AG04450 (cell line): ENCODE measurements around the gene TRIM67. TPM values are rescaled to one million over a fixed set of nuclear protein-coding genes. Genes with fewer than 3 reads are reported as not detected.
A peak's percentile ranks its signal among the peaks of the same experiment; 100 is the strongest.

Experiments used
- CTCF ChIA-PET: fragments of 300-600, 350-600 bp; formaldehyde crosslinking; extraction: SDS; loops from one replicate; lab custom pipeline; 2022; ENCODE audit warnings: antibody characterized with exemption, inconsistent platforms; lab: Charles Lee
- POLR2A ChIA-PET: fragments of 350-600 bp; formaldehyde crosslinking; extraction: SDS; loops from one replicate; lab custom pipeline; 2021; ENCODE audit warnings: antibody characterized with exemption, inconsistent platforms; lab: Yijun Ruan, JAX
- DNase-seq: peaks from one replicate; pipeline ENCODE4 v3.0.0-alpha.2; 2011; ENCODE audit warnings: low read depth, low spot score
- H3K27ac ChIP-seq: one replicate; pipeline ENCODE4 v1.5.1; 2012; ENCODE audit warnings: low read depth, low read length, control low read depth
- H3K27me3 ChIP-seq: one replicate; pipeline ENCODE4 v1.6.0; 2012; ENCODE audit warnings: low read length; ENCODE audit not compliant: control insufficient read depth, insufficient read depth
- H3K4me3 ChIP-seq: 2 replicates; pipeline ENCODE4 v1.5.1; 2011; ENCODE audit warnings: mild to moderate bottlenecking, low read depth, low read length, control low read depth
- H3K9me3 ChIP-seq: 2 replicates; pipeline ENCODE4 v1.5.1; 2012; ENCODE audit warnings: low read length; ENCODE audit not compliant: control insufficient read depth, insufficient read depth
- polyA plus RNA-seq: library from polyadenylated mRNA; depleted of rRNA; stranded (reverse); fragments of >200 nt; gene quantifications from 2 replicates; pipeline ENCODE4 v1.2.3, GENCODE V29; 2011
- TF ChIP-seq, protein P1 (sequence below): IDR thresholded peaks from 2 replicates; pipeline ENCODE4 v1.5.1; 2011; ENCODE audit warnings: low read depth, low read length, control low read depth, inconsistent platforms

Gene TRIM67
- polyA plus RNA-seq, 1 experiment = not detected

DNA sequence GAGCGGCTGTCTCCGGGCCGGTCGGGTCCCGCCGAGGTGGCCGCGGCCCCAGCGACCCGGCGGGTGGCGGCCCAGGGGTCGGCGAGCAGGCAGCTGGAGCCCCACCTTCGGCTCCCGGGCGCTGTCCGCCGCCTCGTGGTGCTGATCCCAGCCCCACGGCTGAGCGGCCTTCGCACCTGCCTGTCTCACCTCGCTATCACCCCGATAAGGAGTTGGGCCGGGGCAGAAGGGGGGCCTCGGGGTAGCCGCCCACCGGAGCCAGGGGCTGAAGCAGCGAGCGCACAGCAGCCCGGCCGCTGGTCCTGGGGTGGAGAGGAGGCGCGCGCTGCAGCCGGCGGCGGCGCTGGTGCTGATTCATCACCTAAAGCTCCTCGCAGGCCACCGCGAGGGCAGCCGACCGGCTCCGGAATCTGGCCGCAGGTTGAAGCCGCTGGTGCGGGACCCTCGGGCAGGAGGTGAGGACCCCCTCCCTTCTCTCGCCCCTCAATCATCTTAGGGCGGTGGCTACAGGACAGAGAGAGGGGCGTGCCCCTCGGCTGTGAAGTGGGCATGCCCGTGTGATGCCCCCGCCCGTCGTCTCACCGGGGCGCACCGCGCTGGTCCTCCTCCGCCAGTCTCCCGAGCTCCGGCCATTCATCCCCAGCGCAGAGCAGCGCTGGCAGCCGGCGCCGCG is 575 bp downstream of the TRIM67 start:
- H3K27me3 ChIP-seq = peaks cover 42% of the 10 kb centered on the region
- ChIA-PET CTCF (interaction anchor here (0.6 to 1.1 kb wide), 3 partner anchors 9 to 898 kb away, joined by 3 to 6 read pairs (median 3); no protein-coding TSS in a partner anchor), POLR2A (interaction anchor here (0.5 to 0.6 kb wide), 3 partner anchors 158 to 479 kb away, joined by 3 to 11 read pairs (median 4); no protein-coding TSS in a partner anchor)
- H3K4me3 ChIP-seq = peak overlapping the region; percentile 34; the same call in 1 of the 2 replicates
- DNase-seq = no peak
- H3K9me3 ChIP-seq = peaks cover 4% of the 10 kb centered on the region; the same call in 1 of the 2 replicates
- TF ChIP-seq, protein P1, sequence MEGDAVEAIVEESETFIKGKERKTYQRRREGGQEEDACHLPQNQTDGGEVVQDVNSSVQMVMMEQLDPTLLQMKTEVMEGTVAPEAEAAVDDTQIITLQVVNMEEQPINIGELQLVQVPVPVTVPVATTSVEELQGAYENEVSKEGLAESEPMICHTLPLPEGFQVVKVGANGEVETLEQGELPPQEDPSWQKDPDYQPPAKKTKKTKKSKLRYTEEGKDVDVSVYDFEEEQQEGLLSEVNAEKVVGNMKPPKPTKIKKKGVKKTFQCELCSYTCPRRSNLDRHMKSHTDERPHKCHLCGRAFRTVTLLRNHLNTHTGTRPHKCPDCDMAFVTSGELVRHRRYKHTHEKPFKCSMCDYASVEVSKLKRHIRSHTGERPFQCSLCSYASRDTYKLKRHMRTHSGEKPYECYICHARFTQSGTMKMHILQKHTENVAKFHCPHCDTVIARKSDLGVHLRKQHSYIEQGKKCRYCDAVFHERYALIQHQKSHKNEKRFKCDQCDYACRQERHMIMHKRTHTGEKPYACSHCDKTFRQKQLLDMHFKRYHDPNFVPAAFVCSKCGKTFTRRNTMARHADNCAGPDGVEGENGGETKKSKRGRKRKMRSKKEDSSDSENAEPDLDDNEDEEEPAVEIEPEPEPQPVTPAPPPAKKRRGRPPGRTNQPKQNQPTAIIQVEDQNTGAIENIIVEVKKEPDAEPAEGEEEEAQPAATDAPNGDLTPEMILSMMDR = no peak
- no peak overlapping the region for H3K27ac ChIP-seq

DNA sequence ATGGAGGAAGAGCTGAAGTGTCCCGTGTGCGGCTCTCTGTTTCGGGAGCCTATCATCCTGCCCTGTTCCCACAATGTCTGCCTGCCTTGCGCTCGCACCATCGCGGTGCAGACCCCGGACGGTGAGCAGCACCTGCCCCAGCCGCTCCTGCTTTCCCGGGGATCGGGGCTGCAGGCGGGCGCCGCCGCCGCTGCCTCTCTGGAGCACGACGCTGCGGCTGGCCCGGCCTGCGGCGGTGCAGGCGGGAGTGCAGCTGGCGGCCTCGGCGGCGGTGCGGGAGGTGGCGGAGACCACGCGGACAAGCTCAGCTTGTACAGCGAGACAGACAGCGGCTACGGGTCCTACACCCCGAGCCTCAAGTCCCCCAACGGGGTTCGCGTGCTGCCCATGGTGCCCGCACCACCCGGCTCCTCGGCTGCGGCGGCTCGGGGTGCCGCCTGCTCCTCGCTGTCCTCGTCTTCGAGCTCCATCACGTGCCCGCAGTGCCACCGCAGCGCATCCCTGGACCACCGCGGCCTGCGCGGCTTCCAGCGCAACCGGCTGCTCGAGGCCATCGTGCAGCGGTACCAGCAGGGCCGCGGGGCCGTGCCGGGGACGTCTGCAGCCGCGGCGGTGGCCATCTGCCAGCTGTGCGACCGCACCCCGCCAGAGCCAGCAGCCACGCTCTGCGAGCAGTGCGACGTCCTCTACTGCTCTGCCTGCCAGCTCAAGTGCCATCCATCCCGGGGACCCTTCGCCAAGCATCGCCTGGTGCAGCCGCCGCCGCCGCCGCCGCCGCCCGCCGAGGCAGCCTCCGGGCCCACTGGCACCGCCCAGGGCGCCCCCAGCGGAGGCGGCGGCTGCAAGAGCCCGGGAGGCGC is 1.3 kb downstream of the TRIM67 start:
- Histone ChIP-seq H3K4me3 (peak overlapping the region; percentile 34; the same call in 1 of the 2 replicates), H3K27me3 (peaks cover 42% of the 10 kb centered on the region), H3K27ac (no peak overlapping the region), H3K9me3 (peaks cover 4% of the 10 kb centered on the region; the same call in 1 of the 2 replicates)
- TF ChIP-seq, protein P1 = no peak
- no peak for DNase-seq
- ChIA-PET POLR2A (interaction anchor here (0.6 kb wide), 1 partner anchor 480 kb away, joined by 4 read pairs; no protein-coding TSS in a partner anchor), CTCF (interaction anchor here (0.6 to 1.1 kb wide), 3 partner anchors 8 to 899 kb away, joined by 3 to 6 read pairs (median 3); no protein-coding TSS in a partner anchor)

DNA sequence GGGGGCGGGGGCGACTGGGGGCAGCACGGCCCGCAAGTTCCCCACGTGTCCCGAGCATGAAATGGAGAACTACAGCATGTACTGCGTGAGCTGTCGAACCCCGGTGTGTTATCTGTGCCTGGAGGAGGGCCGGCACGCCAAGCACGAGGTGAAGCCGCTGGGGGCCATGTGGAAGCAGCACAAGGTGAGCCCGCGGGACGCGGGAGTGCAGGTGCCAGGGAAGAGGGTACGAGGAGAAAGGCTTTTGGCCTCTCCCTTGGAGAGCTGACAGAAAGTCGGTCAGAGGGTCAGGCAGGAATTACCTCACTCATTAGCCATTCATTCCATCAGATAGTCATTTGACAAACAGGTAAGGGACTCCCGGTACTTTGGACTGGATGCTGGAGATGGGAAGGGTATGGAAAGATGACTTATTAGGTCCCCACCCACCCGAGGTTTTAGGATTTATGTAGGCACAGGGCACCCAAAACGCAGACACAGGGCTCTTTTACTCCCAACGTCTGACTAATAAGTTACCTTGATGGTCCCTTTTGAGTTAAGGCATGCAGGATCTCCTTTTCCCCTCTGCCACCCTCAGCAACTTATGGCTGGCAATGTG is 2.1 kb downstream of the TRIM67 start:
- POLR2A ChIA-PET = no interaction called here
- DNase-seq = no peak
- H3K27ac ChIP-seq = no peak overlapping the region
- H3K27me3 ChIP-seq = peaks cover 42% of the 10 kb centered on the region
- CTCF ChIA-PET = no interaction called here
- peaks cover 4% of the 10 kb centered on the region; the same call in 1 of the 2 replicates for H3K9me3 ChIP-seq
- TF ChIP-seq, protein P1 = no peak
- no peak overlapping the region for H3K4me3 ChIP-seq

DNA sequence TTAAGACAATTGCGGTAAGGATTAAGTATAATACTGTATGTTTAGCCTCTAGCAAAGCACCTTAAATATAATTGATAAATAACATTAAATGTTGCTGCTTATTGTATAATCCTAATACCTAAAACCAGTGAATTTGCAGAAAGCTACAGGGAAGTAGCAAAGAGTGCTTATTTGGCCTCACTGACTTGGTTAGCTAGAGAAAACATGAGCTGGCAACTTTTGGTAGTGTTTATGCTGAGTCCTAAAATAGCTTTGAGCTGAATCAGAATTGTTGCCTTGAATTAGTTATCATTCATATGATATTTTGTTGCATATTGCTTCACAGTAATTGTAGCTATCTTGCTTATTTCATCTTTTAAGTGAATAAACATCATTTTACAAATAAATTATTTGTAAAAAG is 3.5 kb downstream of the TRIM67 start:
- peaks cover 4% of the 10 kb centered on the region; the same call in 1 of the 2 replicates for H3K9me3 ChIP-seq
- DNase-seq = no peak
- CTCF ChIA-PET = interaction anchor here (0.7 kb wide), 1 partner anchor 130 kb away, joined by 3 read pairs; no protein-coding TSS in a partner anchor
- TF ChIP-seq, protein P1 = no peak
- peaks cover 34% of the 10 kb centered on the region for H3K27me3 ChIP-seq
- no peak overlapping the region for H3K27ac ChIP-seq
- no peak overlapping the region for H3K4me3 ChIP-seq
- POLR2A ChIA-PET = interaction anchor here (1.0 kb wide), 1 partner anchor 187 kb away, joined by 3 read pairs; the partner anchor contains the start of genes ARV1 and TTC13
